SK-N-MC (cell line): ENCODE results near the gene MYO5B.

Experiments
- EZH2 ChIP-seq: fragments of 200-600 bp; sonication (generic); IDR thresholded peaks from one replicate; pipeline ENCODE4 v1.6.1; 2017; ENCODE audit warnings: antibody characterized with exemption
- POLR2AphosphoS5 ChIP-seq: IDR thresholded peaks from 2 replicates; pipeline ENCODE4 v1.6.1; 2012; ENCODE audit warnings: mild to moderate bottlenecking, low read depth, low read length, borderline replicate concordance

- TF ChIP-seq EZH2 (no peak), POLR2AphosphoS5 (no peak)
These were observed 375.8 kb downstream of the MYO5B start for GRCh38 chr18:49819071-49819662.
